ENCODE results near the gene ARHGAP8. TPM values are rescaled to one million over a fixed set of nuclear protein-coding genes. Genes with fewer than 3 reads are reported as not detected.

The ARHGAP8 gene
- total RNA-seq, 2 experiments from 2014 or later = not detected

DNA sequence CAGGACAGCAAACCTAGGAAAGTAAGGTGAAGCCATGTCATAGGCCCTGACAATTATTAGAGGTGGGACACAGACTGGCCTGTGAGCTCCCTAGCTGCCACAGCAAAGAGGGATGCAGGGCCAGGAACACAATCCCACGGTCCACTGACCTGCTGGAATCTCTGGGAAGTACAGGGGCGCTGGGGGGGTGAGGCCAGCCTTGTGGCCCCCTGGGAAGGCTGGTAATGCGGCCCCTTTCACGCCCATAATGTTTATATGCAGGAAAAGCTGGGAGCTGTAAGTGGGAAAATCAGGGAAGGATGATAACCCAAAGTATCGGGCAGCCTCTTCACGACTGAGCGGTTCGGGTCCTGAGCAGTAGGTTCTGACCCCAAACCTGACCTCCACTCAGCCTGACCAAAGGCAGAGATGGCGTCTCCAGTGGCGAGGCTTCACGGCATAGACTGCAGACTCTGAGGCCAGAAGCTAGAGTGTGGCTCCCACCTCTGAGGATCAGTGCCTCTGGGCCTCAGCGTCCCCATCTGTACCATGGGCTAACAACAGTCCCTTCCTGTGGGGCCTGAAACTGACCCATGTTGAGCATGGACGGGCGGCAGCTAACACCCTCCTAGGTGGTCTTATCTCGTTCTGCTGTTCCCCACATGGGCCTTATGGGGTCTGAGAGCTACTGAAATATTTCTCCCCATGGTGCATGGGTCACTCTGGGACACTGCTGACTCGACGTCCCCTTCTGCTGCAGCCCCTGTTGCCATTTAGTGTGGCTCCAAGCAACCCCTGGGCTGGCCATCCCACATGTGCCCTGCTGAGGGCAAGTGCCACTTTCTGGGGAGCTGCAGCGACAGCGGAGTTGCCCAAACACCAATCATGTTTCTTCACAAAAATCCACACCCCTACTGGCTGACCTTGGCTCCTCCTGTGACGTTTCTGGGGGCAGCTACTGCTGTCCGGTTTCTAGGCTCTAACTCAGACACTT lies 155.7 kb downstream of the ARHGAP8 start:
- no peak overlapping the region for H2AFZ ChIP-seq (ENCODE audit: low read length)
- intact Hi-C loops (cut with micrococcal nuclease; ENCODE audit: unreplicated experiment) = no loop called here
- no peak for DNase-seq (ENCODE audit: low spot score)
- TF ChIP-seq, protein P1, sequence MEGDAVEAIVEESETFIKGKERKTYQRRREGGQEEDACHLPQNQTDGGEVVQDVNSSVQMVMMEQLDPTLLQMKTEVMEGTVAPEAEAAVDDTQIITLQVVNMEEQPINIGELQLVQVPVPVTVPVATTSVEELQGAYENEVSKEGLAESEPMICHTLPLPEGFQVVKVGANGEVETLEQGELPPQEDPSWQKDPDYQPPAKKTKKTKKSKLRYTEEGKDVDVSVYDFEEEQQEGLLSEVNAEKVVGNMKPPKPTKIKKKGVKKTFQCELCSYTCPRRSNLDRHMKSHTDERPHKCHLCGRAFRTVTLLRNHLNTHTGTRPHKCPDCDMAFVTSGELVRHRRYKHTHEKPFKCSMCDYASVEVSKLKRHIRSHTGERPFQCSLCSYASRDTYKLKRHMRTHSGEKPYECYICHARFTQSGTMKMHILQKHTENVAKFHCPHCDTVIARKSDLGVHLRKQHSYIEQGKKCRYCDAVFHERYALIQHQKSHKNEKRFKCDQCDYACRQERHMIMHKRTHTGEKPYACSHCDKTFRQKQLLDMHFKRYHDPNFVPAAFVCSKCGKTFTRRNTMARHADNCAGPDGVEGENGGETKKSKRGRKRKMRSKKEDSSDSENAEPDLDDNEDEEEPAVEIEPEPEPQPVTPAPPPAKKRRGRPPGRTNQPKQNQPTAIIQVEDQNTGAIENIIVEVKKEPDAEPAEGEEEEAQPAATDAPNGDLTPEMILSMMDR (conservative IDR thresholded peaks at IDR 0.05; ENCODE audit: low read length) = no peak
- TF ChIP-seq EZH2phosphoT487 (IDR thresholded peaks at IDR 0.05; ENCODE audit: borderline replicate concordance, low read depth, low read length) = no peak
- ChIA-PET CTCF (ENCODE audit: unreplicated experiment) (interaction anchor here (0.6 kb wide), 1 partner anchor 83 kb away, joined by 5 read pairs; no protein-coding TSS in a partner anchor), POLR2A (no interaction called here)
- no peaks in the 10 kb centered on the region for H3K4me1 ChIP-seq (ENCODE audit: insufficient read depth, low read length, poor library complexity, severe bottlenecking)
- no peak overlapping the region for H3K4me3 ChIP-seq (ENCODE audit: low read depth, low read length, poor library complexity, severe bottlenecking)
- H3K36me3 ChIP-seq (ENCODE audit: insufficient read depth, low read length) = peaks cover 17% of the 10 kb centered on the region
- H3K4me2 ChIP-seq (ENCODE audit: low read length) = no peak overlapping the region
- H3K9me2 ChIP-seq (ENCODE audit: insufficient read depth, low read length) = no peaks in the 10 kb centered on the region
- no peaks in the 10 kb centered on the region for H3K9me3 ChIP-seq (ENCODE audit: low read length)
- H4K20me1 ChIP-seq (ENCODE audit: insufficient read depth, low read length) = no peaks in the 10 kb centered on the region
- H3K27ac ChIP-seq (ENCODE audit: low read depth, low read length, poor library complexity, severe bottlenecking) = no peak overlapping the region
- H3K79me2 ChIP-seq (ENCODE audit: insufficient read depth, low read depth, low read length) = no peaks in the 10 kb centered on the region
- BruUV-seq (replicated peaks) = no TSS peak

DNA sequence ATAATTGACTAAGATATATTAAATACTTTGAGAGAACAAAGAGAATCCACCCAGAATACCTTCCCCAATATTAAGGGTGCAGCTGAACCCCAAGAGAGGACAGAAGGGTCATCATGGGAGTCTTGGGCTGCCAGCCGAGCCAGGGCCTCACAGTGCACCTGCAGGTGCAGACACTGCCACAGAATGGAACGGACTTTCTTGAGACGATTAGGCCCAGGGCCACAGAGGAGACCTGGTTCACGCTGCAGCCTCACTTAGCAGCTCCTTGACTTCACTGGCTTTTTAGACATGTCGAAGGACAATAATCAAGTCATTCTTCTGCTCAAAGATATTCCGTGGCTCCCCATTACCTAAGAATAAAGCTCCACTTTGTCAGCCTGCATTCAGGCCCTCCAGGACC lies 156.9 kb downstream of the ARHGAP8 start:
- Histone ChIP-seq H3K4me3 (ENCODE audit: low read depth, low read length, poor library complexity, severe bottlenecking) (no peak overlapping the region), H3K4me2 (ENCODE audit: low read length) (no peak overlapping the region), H3K36me3 (ENCODE audit: insufficient read depth, low read length) (peaks cover 24% of the 10 kb centered on the region), H3K9me2 (ENCODE audit: insufficient read depth, low read length) (no peaks in the 10 kb centered on the region), H3K27ac (ENCODE audit: low read depth, low read length, poor library complexity, severe bottlenecking) (no peak overlapping the region), H3K4me1 (ENCODE audit: insufficient read depth, low read length, poor library complexity, severe bottlenecking) (no peaks in the 10 kb centered on the region), H2AFZ (ENCODE audit: low read length) (no peak overlapping the region), H4K20me1 (ENCODE audit: insufficient read depth, low read length) (no peaks in the 10 kb centered on the region), H3K79me2 (ENCODE audit: insufficient read depth, low read depth, low read length) (no peaks in the 10 kb centered on the region), H3K9me3 (ENCODE audit: low read length) (no peaks in the 10 kb centered on the region)
- no TSS peak for BruUV-seq (replicated peaks)
- ChIA-PET POLR2A (interaction anchor here (0.5 kb wide), 1 partner anchor 39 kb away, joined by 4 read pairs; no protein-coding TSS in a partner anchor), CTCF (ENCODE audit: unreplicated experiment) (no interaction called here)
- TF ChIP-seq, protein P1 (conservative IDR thresholded peaks at IDR 0.05; ENCODE audit: low read length) = no peak
- TF ChIP-seq EZH2phosphoT487 (IDR thresholded peaks at IDR 0.05; ENCODE audit: borderline replicate concordance, low read depth, low read length) = no peak
- intact Hi-C loops (cut with micrococcal nuclease; ENCODE audit: unreplicated experiment) = no loop called here
- no peak for DNase-seq (ENCODE audit: low spot score)

Other genes with a start within 250 kb of the ARHGAP8 start
- 0.19 and 0.44 TPM in 2 replicates for gene PRR5, start 50.4 kb upstream of the ARHGAP8 start, total RNA-seq (2014; rRNA removed; shearing (Covaris generic))
- gene PRR5, start 50.4 kb upstream of the ARHGAP8 start, total RNA-seq (2022) = 1.5 and 1.8 TPM in 2 replicates